ENCODE data around the gene RBBP5. TPM values are rescaled to one million over a fixed set of nuclear protein-coding genes. Genes with fewer than 3 reads are reported as not detected.
"Not testable (repeated sequence)": the region's sequence is repeated elsewhere in the genome, so short reads cannot be mapped to it uniquely, and the experiment has no call there.

The RBBP5 gene
- total RNA-seq, 1 donor from 2014 or later = 16.6 TPM

DNA sequence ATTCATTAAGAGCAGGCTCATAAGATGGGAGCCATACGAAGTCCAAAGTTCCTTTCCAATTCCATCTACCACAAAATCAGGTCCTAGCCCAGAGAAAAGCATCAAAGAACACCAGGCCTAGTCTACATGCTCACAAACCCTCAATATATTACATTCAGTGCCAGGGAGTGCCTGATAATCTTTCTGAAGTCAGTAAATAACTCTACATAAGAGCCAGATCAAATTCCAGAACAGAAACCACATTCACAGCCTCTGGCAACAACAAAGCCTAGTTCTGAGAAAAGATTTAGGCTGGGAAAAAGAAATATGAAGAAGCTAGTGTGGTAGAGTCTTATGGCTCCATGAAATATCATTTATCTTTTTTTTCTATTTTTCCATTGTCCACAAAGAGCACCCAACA is 40.5 kb upstream of the RBBP5 start:
- Histone ChIP-seq H3K4me1 (no peaks in the 10 kb centered on the region), H3K9me3 (no peaks in the 10 kb centered on the region), H3K4me3 (no peak overlapping the region), H3K36me3 (peaks cover 84% of the 10 kb centered on the region), H3K27ac (no peak overlapping the region), H3K27me3 (no peaks in the 10 kb centered on the region)
- TF ChIP-seq, protein P1, sequence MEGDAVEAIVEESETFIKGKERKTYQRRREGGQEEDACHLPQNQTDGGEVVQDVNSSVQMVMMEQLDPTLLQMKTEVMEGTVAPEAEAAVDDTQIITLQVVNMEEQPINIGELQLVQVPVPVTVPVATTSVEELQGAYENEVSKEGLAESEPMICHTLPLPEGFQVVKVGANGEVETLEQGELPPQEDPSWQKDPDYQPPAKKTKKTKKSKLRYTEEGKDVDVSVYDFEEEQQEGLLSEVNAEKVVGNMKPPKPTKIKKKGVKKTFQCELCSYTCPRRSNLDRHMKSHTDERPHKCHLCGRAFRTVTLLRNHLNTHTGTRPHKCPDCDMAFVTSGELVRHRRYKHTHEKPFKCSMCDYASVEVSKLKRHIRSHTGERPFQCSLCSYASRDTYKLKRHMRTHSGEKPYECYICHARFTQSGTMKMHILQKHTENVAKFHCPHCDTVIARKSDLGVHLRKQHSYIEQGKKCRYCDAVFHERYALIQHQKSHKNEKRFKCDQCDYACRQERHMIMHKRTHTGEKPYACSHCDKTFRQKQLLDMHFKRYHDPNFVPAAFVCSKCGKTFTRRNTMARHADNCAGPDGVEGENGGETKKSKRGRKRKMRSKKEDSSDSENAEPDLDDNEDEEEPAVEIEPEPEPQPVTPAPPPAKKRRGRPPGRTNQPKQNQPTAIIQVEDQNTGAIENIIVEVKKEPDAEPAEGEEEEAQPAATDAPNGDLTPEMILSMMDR (IDR thresholded peaks at IDR 0.05) = no peak
- DNase-seq = no peak
- intact Hi-C loops (cut with DNase I) = no loop called here
- ATAC-seq = no peak

- Histone ChIP-seq H3K36me3 (peaks cover 84% of the 10 kb centered on the region), H3K4me1 (no peaks in the 10 kb centered on the region), H3K9me3 (peaks cover 2% of the 10 kb centered on the region), H3K4me3 (no peak overlapping the region), H3K27me3 (no peaks in the 10 kb centered on the region), H3K27ac (no peak overlapping the region)
- intact Hi-C loops (cut with DNase I) = no loop called here
- DNase-seq (no peak), ATAC-seq (no peak)
- TF ChIP-seq, protein P1 (IDR thresholded peaks at IDR 0.05) = no peak
Measured at GRCh38 chr1:205161076-205161475, 39.3 kb upstream of the RBBP5 start.

DNA sequence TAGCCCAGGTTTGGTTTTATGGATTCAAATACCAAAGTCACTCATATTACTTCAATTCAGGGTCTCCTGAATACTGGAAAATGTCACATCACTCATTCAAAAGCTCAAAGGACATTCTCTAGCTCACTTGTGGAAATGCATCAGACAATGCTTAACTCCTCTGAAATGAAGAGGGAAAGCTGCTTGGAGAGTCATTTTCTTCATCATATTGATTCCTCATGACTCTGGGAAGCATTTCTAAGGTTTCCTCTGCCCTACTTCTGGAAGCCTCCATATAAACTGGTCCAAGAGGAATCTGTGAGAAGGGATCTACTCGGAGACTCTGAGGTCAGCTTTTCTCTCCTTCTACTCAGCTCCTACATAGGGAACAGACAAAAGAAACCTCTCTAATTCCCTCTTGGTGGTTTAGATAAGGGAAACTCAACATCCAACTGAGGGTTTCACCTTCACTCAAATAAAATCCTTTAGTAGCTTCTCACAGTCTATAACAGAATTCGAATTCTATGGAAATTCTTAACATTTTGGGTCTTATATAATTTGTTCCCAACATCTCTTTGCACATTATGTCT is 36.4 kb upstream of the RBBP5 start:
- intact Hi-C loops (cut with DNase I) = no loop called here
- H3K9me3 ChIP-seq = peaks cover 6% of the 10 kb centered on the region

DNA sequence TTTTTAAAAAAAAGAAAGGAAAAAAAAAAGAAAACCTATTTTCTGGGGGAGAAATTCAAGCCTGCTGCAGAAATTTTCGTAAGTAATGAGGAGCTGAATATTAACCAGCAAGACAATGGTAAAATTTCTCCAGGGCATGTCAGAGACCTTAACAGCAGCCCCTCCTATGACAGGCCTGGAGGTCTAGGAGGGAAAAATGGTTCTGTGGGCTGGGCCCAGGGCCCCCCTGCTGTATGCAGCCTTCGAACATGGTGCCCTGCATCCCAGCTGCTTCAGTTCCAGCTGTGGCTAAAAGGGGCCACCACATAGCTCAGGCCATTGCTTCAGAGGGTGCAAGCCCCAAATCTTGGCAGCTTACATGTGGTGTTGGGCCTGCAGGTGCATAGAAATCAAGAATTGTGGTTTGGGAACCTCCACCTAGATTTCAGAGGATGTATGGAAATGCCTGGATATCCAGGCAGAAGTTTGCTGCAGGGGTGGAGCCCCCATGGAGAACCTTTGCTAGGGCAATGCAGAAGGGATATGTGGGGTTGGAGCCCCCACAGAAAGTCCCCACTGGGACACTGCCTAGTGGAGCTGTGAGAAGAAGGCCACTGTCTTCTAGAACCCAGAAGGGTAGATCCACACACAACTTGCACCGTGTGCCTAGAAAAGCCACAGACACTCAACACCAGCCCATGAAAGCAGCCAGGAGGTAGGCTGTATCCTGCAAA is 34.0 kb upstream of the RBBP5 start:
- H3K27me3 ChIP-seq; DNase-seq; H3K9me3 ChIP-seq; H3K4me3 ChIP-seq; intact Hi-C loops (cut with DNase I); ATAC-seq; H3K27ac ChIP-seq; H3K4me1 ChIP-seq: not testable (repeated sequence)
- peaks cover 86% of the 10 kb centered on the region for H3K36me3 ChIP-seq

More for the DNA sequence above, 36.4 kb upstream of the RBBP5 start:
- H3K36me3 ChIP-seq = peaks cover 90% of the 10 kb centered on the region
- DNase-seq = no peak
- no peak overlapping the region for H3K27ac ChIP-seq
- no peaks in the 10 kb centered on the region for H3K4me1 ChIP-seq
- TF ChIP-seq, protein P1 (IDR thresholded peaks at IDR 0.05) = no peak
- H3K27me3 ChIP-seq = no peaks in the 10 kb centered on the region
- no peak overlapping the region for H3K4me3 ChIP-seq
- no peak for ATAC-seq

DNA sequence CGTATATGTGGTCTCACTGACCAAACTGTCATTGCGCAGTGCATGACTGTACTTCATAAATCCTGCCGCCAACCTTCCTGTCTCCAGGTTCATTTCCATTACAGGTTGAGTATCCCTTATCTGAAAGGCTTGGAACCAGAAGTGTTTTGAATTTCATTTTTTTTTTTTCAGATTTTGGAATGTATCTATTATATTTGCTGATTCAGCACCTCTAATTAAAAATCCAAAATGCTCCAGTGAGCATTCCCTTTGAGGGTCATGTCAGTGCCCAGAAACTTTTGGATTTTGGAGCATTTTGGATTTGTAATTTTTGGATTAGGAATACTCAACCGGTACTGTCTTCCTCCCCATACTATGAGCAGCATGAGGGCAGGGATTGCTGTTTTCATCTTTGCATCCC is 30.7 kb upstream of the RBBP5 start:
- Histone ChIP-seq H3K27me3 (no peaks in the 10 kb centered on the region), H3K4me3 (no peak overlapping the region), H3K36me3 (peaks cover 85% of the 10 kb centered on the region), H3K9me3 (peaks cover 6% of the 10 kb centered on the region), H3K27ac (no peak overlapping the region), H3K4me1 (no peaks in the 10 kb centered on the region)
- ATAC-seq (no peak), DNase-seq (no peak)
- intact Hi-C loops (cut with DNase I) = no loop called here
- TF ChIP-seq, protein P1 (IDR thresholded peaks at IDR 0.05) = no peak

DNA sequence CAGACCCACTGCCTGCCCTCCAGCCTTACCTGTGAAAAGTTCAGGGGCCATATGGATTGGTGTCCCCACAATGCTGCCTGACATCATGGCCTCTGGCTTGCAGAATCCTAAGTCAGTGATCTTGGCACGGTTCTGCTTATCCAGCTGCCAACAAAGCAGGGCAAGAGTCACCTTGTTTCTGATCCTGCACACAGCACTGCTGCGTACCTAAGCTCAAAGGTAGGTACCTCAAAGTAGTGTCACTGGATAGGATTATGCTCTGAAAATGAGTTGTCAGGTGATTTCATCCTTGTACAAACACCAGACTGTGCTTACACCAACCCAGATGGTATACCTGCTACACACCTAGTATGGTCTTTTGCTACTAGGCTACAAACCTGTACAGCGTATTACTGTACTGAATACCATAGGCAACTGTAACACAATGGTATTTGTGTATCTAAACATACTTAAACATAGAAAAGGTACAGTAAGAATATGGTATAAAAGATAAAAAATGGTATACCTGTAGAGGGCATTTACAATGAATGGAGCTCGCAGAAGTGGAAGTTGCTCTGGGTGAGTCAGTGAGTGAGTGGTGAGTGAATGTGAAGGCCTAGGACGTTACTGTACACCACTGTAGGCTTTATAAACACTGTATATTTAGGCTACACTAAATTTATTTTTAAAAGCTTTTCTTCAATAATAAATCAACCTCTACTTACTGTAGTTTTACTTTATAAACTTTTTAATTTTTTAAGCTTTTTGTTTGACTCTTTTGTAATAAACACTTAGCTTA is 29.1 kb upstream of the RBBP5 start:
- Histone ChIP-seq H3K4me1 (no peaks in the 10 kb centered on the region), H3K27ac (no peak overlapping the region), H3K36me3 (peaks cover 77% of the 10 kb centered on the region), H3K4me3 (no peak overlapping the region), H3K9me3 (peaks cover 2% of the 10 kb centered on the region), H3K27me3 (no peaks in the 10 kb centered on the region)
- intact Hi-C loops (cut with DNase I) = no loop called here
- no peak for DNase-seq
- TF ChIP-seq, protein P1 (IDR thresholded peaks at IDR 0.05) = no peak
- no peak for ATAC-seq

Measured in upper lobe of right lung (tissue), 1 donor.